Activated CD4-positive, alpha-beta T cell treated with anti-CD3 and anti-CD28 coated beads, Interleukin-2, amount 10 ng/mL, durations not matched to agents 7 days and 5 days (primary cell): ENCODE results near the gene ELFN1. TPM values are rescaled to one million over a fixed set of nuclear protein-coding genes. Genes with fewer than 3 reads are reported as not detected.

Experiments
- CTCF ChIA-PET: fragments of 350-600 bp; sonication (Branson Sonifier 250); formaldehyde crosslinking; loops from one replicate; lab custom pipeline; 2021; ENCODE audit warnings: antibody characterized with exemption; lab: Charles Lee
- POLR2A ChIA-PET: fragments of 350-600 bp; sonication (Branson Sonifier 250); formaldehyde crosslinking; loops from one replicate; lab custom pipeline; 2021; ENCODE audit warnings: antibody characterized with exemption; lab: Charles Lee
- DNase-seq: peaks from one replicate; pipeline ENCODE4 v3.0.0-alpha.2; 2020
- H3K27ac Mint-ChIP-seq: one replicate; pipeline ENCODE4 v1.8.0; 2021; ENCODE audit warnings: mild to moderate bottlenecking, moderate library complexity, mixed read lengths
- H3K27me3 Mint-ChIP-seq: one replicate; pipeline ENCODE4 v1.8.0; 2021; ENCODE audit warnings: mixed read lengths
- H3K36me3 Mint-ChIP-seq: one replicate; pipeline ENCODE4 v1.8.0; 2021; ENCODE audit warnings: low read depth, mixed read lengths
- H3K4me1 Mint-ChIP-seq: one replicate; pipeline ENCODE4 v1.8.0; 2021; ENCODE audit warnings: mixed read lengths
- H3K4me3 Mint-ChIP-seq: one replicate; pipeline ENCODE4 v1.8.0; 2021; ENCODE audit warnings: mild to moderate bottlenecking, moderate library complexity, mixed read lengths
- H3K9me3 Mint-ChIP-seq: one replicate; pipeline ENCODE4 v1.8.0; 2021; ENCODE audit warnings: mixed read lengths
- total RNA-seq, 2 experiments: library from RNA; stranded (reverse); gene quantifications; one replicate each; pipeline ENCODE4 v1.2.3, GENCODE V29; 2021

The ELFN1 gene
- total RNA-seq, 2 experiments from 2014 or later, result 0.07 TPM; not detected in 1

DNA sequence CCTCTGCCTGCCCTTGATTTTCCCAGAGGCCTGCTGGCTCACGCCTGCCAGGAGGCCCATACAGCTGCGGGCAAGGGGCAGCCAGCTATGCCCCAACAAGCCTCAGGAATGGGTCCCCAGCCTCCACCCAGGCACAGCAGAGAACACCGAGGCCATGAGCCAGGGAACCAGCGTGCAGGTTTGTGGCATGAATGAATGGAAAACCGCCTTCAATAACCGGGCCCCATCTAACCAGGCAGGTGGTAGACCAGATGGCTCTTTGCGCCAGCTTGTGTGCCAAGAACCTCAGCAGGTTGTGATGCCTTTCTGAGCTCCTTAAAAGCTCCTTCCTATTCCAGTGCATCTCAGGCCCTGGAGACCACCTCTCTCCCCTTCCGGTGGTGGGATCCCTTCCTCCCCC lies 50.2 kb downstream of the ELFN1 start:
- Mint-ChIP-seq H3K9me3 (no peaks in the 10 kb centered on the region), H3K4me1 (peaks cover 4% of the 10 kb centered on the region), H3K4me3 (no peak overlapping the region), H3K36me3 (no peaks in the 10 kb centered on the region), H3K27ac (no peak overlapping the region), H3K27me3 (no peaks in the 10 kb centered on the region)
- no peak for DNase-seq
- POLR2A ChIA-PET, result no interaction called here
- CTCF ChIA-PET, result interaction anchor here (0.7 kb wide), 1 partner anchor 475 kb away, joined by 4 read pairs; no protein-coding TSS in a partner anchor

- H3K4me1 Mint-ChIP-seq, result peaks cover 4% of the 10 kb centered on the region
- ChIA-PET POLR2A (no interaction called here), CTCF (no interaction called here)
- no peaks in the 10 kb centered on the region for H3K9me3 Mint-ChIP-seq
- H3K27ac Mint-ChIP-seq, result no peak overlapping the region
- H3K36me3 Mint-ChIP-seq, result no peaks in the 10 kb centered on the region
- H3K4me3 Mint-ChIP-seq, result no peak overlapping the region
- no peak for DNase-seq
- H3K27me3 Mint-ChIP-seq, result no peaks in the 10 kb centered on the region
These were observed 51.1 kb downstream of the ELFN1 start for GRCh38 chr7:1721047-1721690.

GRCh38 chr7:1723254-1723653 lies 53.2 kb downstream of the ELFN1 start:
- DNase-seq, result no peak
- Mint-ChIP-seq H3K4me3 (no peak overlapping the region), H3K36me3 (no peaks in the 10 kb centered on the region), H3K4me1 (no peaks in the 10 kb centered on the region), H3K27ac (no peak overlapping the region), H3K9me3 (no peaks in the 10 kb centered on the region), H3K27me3 (no peaks in the 10 kb centered on the region)
- POLR2A ChIA-PET, result no interaction called here
- CTCF ChIA-PET, result no interaction called here

- ChIA-PET POLR2A (no interaction called here), CTCF (no interaction called here)
- no peaks in the 10 kb centered on the region for H3K4me1 Mint-ChIP-seq
- H3K36me3 Mint-ChIP-seq, result no peaks in the 10 kb centered on the region
- no peak overlapping the region for H3K27ac Mint-ChIP-seq
- H3K4me3 Mint-ChIP-seq, result no peak overlapping the region
- H3K27me3 Mint-ChIP-seq, result no peaks in the 10 kb centered on the region
- H3K9me3 Mint-ChIP-seq, result no peaks in the 10 kb centered on the region
- no peak for DNase-seq
These were observed 54.2 kb downstream of the ELFN1 start for GRCh38 chr7:1724118-1724910.

GRCh38 chr7:1725199-1725690 lies 55.2 kb downstream of the ELFN1 start:
- H3K36me3 Mint-ChIP-seq, result no peaks in the 10 kb centered on the region
- no peak overlapping the region for H3K27ac Mint-ChIP-seq
- no peaks in the 10 kb centered on the region for H3K9me3 Mint-ChIP-seq
- no peaks in the 10 kb centered on the region for H3K27me3 Mint-ChIP-seq
- CTCF ChIA-PET, result no interaction called here
- no peaks in the 10 kb centered on the region for H3K4me1 Mint-ChIP-seq
- no peak for DNase-seq
- H3K4me3 Mint-ChIP-seq, result no peak overlapping the region
- POLR2A ChIA-PET, result no interaction called here

DNA sequence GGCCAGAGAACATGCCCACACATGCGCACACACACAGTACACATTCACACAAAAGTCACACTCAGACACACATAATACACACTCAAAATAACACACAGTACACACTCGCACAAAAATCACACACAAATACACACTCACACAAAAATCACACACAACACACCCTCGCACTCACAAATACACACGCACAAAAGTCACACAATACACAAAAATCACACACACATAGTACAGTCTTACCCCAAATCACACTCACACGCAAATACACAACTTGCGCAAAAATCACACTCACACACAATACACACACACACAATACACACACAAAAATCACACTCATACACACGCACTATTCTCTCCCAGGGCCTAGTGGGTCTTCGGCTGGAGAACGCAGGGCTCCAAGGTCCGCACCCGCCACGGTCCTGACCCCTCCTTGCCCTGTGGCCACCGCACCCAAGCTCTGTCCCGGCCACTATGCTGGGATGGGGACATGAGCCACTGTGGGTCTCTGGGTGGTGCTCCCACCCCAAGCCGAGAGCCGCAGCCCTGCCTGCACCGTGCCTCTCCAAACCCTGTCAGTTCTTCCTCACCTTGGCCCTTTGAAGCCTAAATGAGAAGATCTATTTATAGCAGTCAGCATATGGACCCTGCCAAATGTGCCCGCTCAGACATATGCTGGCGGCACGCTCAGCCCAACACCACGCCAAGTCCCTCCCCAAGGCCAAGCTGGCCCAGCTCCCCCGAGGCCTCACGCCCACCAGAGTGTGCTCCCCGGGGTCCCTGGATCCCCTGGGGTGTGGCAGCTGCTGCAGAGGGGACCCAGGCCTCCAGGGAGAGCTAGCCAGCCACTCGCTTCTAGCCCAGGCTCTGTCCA lies 55.9 kb downstream of the ELFN1 start:
- ChIA-PET POLR2A (no interaction called here), CTCF (no interaction called here)
- Mint-ChIP-seq H3K4me3 (no peak overlapping the region), H3K9me3 (no peaks in the 10 kb centered on the region), H3K36me3 (no peaks in the 10 kb centered on the region), H3K27ac (no peak overlapping the region), H3K27me3 (no peaks in the 10 kb centered on the region), H3K4me1 (no peaks in the 10 kb centered on the region)
- DNase-seq, result no peak

GRCh38 chr7:1727079-1727478 lies 57.0 kb downstream of the ELFN1 start:
- POLR2A ChIA-PET, result no interaction called here
- Mint-ChIP-seq H3K9me3 (no peaks in the 10 kb centered on the region), H3K4me3 (no peak overlapping the region), H3K27me3 (no peaks in the 10 kb centered on the region), H3K36me3 (no peaks in the 10 kb centered on the region), H3K27ac (no peak overlapping the region), H3K4me1 (no peaks in the 10 kb centered on the region)
- CTCF ChIA-PET, result no interaction called here
- DNase-seq, result no peak

- ChIA-PET POLR2A (no interaction called here), CTCF (no interaction called here)
- no peak overlapping the region for H3K4me3 Mint-ChIP-seq
- no peaks in the 10 kb centered on the region for H3K9me3 Mint-ChIP-seq
- H3K27me3 Mint-ChIP-seq, result no peaks in the 10 kb centered on the region
- H3K27ac Mint-ChIP-seq, result no peak overlapping the region
- H3K36me3 Mint-ChIP-seq, result no peaks in the 10 kb centered on the region
- no peaks in the 10 kb centered on the region for H3K4me1 Mint-ChIP-seq
- no peak for DNase-seq
These were observed 57.9 kb downstream of the ELFN1 start for GRCh38 chr7:1727812-1728570.

- no peaks in the 10 kb centered on the region for H3K4me1 Mint-ChIP-seq
- POLR2A ChIA-PET, result no interaction called here
- H3K36me3 Mint-ChIP-seq, result no peaks in the 10 kb centered on the region
- no peak for DNase-seq
- no peak overlapping the region for H3K27ac Mint-ChIP-seq
- no peak overlapping the region for H3K4me3 Mint-ChIP-seq
- H3K9me3 Mint-ChIP-seq, result no peaks in the 10 kb centered on the region
- H3K27me3 Mint-ChIP-seq, result peaks cover 3% of the 10 kb centered on the region
- CTCF ChIA-PET, result no interaction called here
These were observed 59.1 kb downstream of the ELFN1 start for GRCh38 chr7:1729183-1729582.

DNA sequence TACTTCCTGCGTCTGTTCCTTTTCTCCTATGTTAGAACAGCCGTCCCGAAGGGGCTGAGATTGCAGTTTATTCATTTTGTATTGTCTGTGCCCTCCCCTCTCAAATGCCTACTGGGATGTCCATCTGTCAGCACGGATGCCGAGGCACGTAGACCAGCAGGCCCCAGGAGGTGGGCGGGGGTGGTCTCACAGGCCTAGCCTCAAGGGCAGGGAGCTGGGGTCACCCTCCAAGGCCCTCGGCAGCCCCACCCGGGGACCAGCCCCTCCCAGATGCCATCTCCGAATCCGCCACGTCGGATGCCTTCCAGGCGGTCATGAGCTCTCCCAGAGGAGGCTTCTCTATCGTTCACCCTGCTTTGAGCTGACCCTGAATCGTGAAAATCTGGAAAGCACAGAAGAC lies 59.7 kb downstream of the ELFN1 start:
- Mint-ChIP-seq H3K4me1 (no peaks in the 10 kb centered on the region), H3K27me3 (peaks cover 3% of the 10 kb centered on the region), H3K27ac (no peak overlapping the region), H3K4me3 (no peak overlapping the region), H3K9me3 (no peaks in the 10 kb centered on the region), H3K36me3 (no peaks in the 10 kb centered on the region)
- CTCF ChIA-PET, result no interaction called here
- POLR2A ChIA-PET, result no interaction called here
- no peak for DNase-seq

DNA sequence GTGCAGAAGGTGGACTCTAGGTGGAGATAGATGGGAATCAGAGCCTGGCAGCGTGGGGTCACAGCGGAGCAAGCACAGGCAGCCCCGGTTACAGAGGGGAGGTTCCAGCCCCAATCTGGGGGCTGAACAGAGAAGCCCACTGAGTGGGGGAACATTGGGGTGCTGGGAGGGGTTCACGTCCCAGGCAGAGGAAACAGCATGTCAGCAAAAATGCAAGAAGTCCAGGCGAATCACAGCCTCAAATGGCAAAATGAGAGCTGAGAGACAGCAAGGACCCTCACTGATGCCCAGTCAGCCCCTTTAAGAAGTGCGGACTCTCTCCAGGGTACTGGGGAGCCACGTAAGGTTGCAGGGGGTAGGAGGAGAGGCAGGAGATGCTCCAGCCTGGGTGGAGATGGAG lies 62.0 kb downstream of the ELFN1 start:
- Mint-ChIP-seq H3K4me1 (no peaks in the 10 kb centered on the region), H3K27ac (no peak overlapping the region), H3K9me3 (no peaks in the 10 kb centered on the region), H3K27me3 (peaks cover 3% of the 10 kb centered on the region), H3K36me3 (no peaks in the 10 kb centered on the region), H3K4me3 (no peak overlapping the region)
- ChIA-PET POLR2A (no interaction called here), CTCF (interaction anchor here (1.1 kb wide), 1 partner anchor 9 kb away, joined by 3 read pairs; no protein-coding TSS in a partner anchor)
- no peak for DNase-seq

GRCh38 chr7:1732645-1733044 lies 62.6 kb downstream of the ELFN1 start:
- Mint-ChIP-seq H3K4me1 (no peaks in the 10 kb centered on the region), H3K9me3 (no peaks in the 10 kb centered on the region), H3K27me3 (peaks cover 3% of the 10 kb centered on the region), H3K4me3 (no peak overlapping the region), H3K36me3 (no peaks in the 10 kb centered on the region), H3K27ac (no peak overlapping the region)
- no peak for DNase-seq
- CTCF ChIA-PET, result no interaction called here
- POLR2A ChIA-PET, result no interaction called here
